ENCODE measurements around the gene TMEM44. TPM values are rescaled to one million over a fixed set of nuclear protein-coding genes. Genes with fewer than 3 reads are reported as not detected.

Gene TMEM44
- total and polyA plus RNA-seq, 10 donors: 5.5 to 30.3 (median 22.1) TPM

GRCh38 chr3:194556086-194557056 is 76.8 kb downstream of the TMEM44 start:
- H3K27me3 ChIP-seq (replicated peaks in 1 of 7): no peaks in the 10 kb centered on the region
- H3K4me1 ChIP-seq: peaks cover 0 to 15% (median 3%) of the 10 kb centered on the region in 6 donors
- 48 to 66% (median 52%) methylated on average over 13 of the region's 13 CpGs for WGBS, 5 donors
- no peak for DNase-seq
- TF ChIP-seq POLR2AphosphoS5 (IDR thresholded peaks at IDR 0.05) (no peak), POLR2A (IDR thresholded peaks at IDR 0.05) (no peak)
- TF ChIP-seq, protein P1, sequence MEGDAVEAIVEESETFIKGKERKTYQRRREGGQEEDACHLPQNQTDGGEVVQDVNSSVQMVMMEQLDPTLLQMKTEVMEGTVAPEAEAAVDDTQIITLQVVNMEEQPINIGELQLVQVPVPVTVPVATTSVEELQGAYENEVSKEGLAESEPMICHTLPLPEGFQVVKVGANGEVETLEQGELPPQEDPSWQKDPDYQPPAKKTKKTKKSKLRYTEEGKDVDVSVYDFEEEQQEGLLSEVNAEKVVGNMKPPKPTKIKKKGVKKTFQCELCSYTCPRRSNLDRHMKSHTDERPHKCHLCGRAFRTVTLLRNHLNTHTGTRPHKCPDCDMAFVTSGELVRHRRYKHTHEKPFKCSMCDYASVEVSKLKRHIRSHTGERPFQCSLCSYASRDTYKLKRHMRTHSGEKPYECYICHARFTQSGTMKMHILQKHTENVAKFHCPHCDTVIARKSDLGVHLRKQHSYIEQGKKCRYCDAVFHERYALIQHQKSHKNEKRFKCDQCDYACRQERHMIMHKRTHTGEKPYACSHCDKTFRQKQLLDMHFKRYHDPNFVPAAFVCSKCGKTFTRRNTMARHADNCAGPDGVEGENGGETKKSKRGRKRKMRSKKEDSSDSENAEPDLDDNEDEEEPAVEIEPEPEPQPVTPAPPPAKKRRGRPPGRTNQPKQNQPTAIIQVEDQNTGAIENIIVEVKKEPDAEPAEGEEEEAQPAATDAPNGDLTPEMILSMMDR (IDR thresholded peaks at IDR 0.05 in 8 of 11, conservative IDR thresholded peaks at IDR 0.05 in 3 of 11): no peak
- peak overlapping the region in 3 of 8 donors; percentile 15 to 35 (median 23) for H3K27ac ChIP-seq
- no peaks in the 10 kb centered on the region for H3K9me3 ChIP-seq
- H3K36me3 ChIP-seq: no peaks in the 10 kb centered on the region
- intact Hi-C loops (cut with DNase I; ENCODE audit: low total_unique reads): no loop called here
- peak overlapping the region in 5 of 8 donors; percentile 12 to 61 (median 16) for H3K4me3 ChIP-seq

GRCh38 chr3:194555175-194556062 is 77.8 kb downstream of the TMEM44 start:
- DNase-seq: no peak
- Histone ChIP-seq H3K36me3 (no peaks in the 10 kb centered on the region), H3K4me3 (no peak overlapping the region), H3K4me1 (peaks cover 0 to 15% (median 3%) of the 10 kb centered on the region in 6 donors), H3K27me3 (replicated peaks in 1 of 7) (no peaks in the 10 kb centered on the region), H3K27ac (no peak overlapping the region), H3K9me3 (no peaks in the 10 kb centered on the region)
- 83 to 91% (median 90%) methylated on average over 14 to 15 of the region's 15 CpGs for WGBS, 5 donors
- intact Hi-C loops (cut with DNase I; ENCODE audit: low total_unique reads): no loop called here
- no peak for TF ChIP-seq POLR2A (IDR thresholded peaks at IDR 0.05)
- TF ChIP-seq, protein P1 (IDR thresholded peaks at IDR 0.05 in 8 of 11, conservative IDR thresholded peaks at IDR 0.05 in 3 of 11): no peak
- TF ChIP-seq POLR2AphosphoS5 (IDR thresholded peaks at IDR 0.05): no peak

- intact Hi-C loops (cut with DNase I; ENCODE audit: low total_unique reads): no loop called here
- DNase-seq: no peak
- no peaks in the 10 kb centered on the region for H3K9me3 ChIP-seq
- H3K4me1 ChIP-seq: peaks cover 0 to 15% (median 3%) of the 10 kb centered on the region in 6 donors
- H3K27me3 ChIP-seq (replicated peaks in 1 of 7): no peaks in the 10 kb centered on the region
- TF ChIP-seq, protein P1 (IDR thresholded peaks at IDR 0.05 in 8 of 11, conservative IDR thresholded peaks at IDR 0.05 in 3 of 11): no peak
- TF ChIP-seq POLR2A (IDR thresholded peaks at IDR 0.05): no peak
- no peak for TF ChIP-seq POLR2AphosphoS5 (IDR thresholded peaks at IDR 0.05)
- 73 to 88% (median 79%) methylated on average over 10 of the region's 10 CpGs for WGBS, 5 donors
- no peak overlapping the region for H3K4me3 ChIP-seq
- H3K36me3 ChIP-seq: no peaks in the 10 kb centered on the region
- no peak overlapping the region for H3K27ac ChIP-seq
These were observed 78.6 kb downstream of the TMEM44 start for GRCh38 chr3:194554473-194555123.
